ENCODE measurements around the gene FAM13A.

DNA sequence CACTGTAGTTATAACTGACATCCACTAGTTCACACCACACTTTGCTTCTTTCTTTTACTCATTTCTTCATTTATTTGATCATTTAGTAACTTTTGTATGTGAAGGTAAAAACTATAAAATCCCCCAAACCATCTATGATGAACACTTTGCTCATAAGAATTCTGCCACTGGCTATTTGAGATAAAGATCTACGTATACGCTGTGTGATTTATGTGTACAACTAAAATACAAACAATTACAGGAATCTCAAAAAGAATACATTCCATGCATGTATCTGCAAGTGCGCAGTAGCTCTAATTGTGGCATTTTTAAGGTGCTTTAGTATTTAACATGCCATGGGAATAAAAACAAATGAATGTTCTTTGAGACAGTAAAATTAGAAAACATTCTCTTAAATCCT is 202.5 kb downstream of the FAM13A start:
- TF ChIP-seq, protein P1, sequence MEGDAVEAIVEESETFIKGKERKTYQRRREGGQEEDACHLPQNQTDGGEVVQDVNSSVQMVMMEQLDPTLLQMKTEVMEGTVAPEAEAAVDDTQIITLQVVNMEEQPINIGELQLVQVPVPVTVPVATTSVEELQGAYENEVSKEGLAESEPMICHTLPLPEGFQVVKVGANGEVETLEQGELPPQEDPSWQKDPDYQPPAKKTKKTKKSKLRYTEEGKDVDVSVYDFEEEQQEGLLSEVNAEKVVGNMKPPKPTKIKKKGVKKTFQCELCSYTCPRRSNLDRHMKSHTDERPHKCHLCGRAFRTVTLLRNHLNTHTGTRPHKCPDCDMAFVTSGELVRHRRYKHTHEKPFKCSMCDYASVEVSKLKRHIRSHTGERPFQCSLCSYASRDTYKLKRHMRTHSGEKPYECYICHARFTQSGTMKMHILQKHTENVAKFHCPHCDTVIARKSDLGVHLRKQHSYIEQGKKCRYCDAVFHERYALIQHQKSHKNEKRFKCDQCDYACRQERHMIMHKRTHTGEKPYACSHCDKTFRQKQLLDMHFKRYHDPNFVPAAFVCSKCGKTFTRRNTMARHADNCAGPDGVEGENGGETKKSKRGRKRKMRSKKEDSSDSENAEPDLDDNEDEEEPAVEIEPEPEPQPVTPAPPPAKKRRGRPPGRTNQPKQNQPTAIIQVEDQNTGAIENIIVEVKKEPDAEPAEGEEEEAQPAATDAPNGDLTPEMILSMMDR (IDR thresholded peaks at IDR 0.05) = no peak
- TF ChIP-seq POLR2A (IDR thresholded peaks at IDR 0.05) = no peak
